ENCODE results near the gene GIMAP6. TPM values are rescaled to one million over a fixed set of nuclear protein-coding genes. Genes with fewer than 3 reads are reported as not detected.
A peak's percentile ranks its signal among the peaks of the same experiment; 100 is the strongest.
"Not testable (repeated sequence)": the region's sequence is repeated elsewhere in the genome, so short reads cannot be mapped to it uniquely, and the experiment has no call there.

The GIMAP6 gene
- total RNA-seq, 2 experiments from 2014 or later: 21.6 to 25.4 TPM

DNA sequence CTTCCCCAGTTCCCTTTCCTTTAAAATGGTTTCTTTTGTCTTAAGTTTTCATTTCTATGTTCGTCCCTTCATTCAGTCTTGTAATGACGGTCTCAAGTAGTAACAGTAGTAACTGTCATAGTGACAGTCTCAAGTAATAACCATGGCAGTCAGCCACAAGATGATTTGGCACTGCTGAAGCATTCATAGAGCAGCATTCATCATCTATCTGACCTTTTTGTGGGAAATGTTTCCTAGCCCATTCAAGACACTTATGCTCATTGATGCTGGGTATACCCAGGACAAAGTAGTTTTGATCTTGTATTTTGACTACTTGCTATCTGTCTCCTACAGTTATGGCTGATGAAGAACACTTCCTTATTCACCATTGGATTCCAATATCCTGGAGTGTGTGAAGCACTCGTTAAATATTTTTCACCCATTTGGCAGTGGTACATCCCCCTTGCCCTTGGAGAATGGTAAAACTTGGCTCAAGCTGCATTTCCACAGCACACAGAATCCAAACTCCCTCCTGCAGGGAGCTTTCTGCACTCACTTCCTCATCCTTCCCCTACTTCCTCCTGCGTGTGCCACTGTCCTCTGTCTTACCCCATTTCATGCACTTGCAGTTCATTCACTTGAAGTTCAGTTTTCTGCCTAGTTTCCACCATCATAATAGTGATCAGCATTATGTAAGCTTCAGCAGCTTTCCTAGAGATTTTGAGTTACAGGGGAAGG, 46.0 kb downstream of the GIMAP6 start:
- intact Hi-C loops (cut with DNase I, micrococcal nuclease): no loop called here
- Mint-ChIP-seq H3K9me3 (ENCODE audit: low read depth) (peaks cover 53% of the 10 kb centered on the region), H3K27ac (peak overlapping the region; percentile 68), H3K36me3 (ENCODE audit: low read depth) (peaks cover 22% of the 10 kb centered on the region), H3K4me1 (peaks cover 39% of the 10 kb centered on the region), H3K4me3 (no peak overlapping the region), H3K27me3 (no peaks in the 10 kb centered on the region)
- CTCF ChIA-PET: interaction anchor here (1.2 to 1.4 kb wide), 3 partner anchors 16 to 46 kb away, joined by 3 to 4 read pairs (median 3); no protein-coding TSS in a partner anchor
- ATAC-seq (peak; percentile 76), DNase-seq (peak; percentile 37)
- POLR2A ChIA-PET: no interaction called here

DNA sequence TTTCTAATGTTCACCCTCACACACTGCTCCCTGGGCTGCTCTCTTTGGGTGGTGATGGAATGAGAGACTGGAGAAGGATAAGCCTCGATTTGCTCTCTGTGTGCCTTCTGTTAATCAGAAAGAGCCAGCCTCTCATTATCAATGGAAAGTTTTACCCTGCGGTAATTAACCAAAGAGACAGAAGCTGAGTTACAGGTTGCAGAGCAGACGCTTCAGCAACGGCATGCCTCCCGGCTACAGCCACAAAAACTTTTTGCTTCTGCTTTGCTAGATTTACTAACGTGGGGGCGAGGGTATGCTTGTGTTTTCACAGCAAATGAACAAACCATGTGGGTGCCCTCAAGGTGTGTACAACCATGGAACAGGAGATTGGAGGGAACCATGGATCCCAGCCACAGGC, 47.0 kb downstream of the GIMAP6 start:
- intact Hi-C loops (cut with DNase I, micrococcal nuclease): no loop called here
- peaks cover 28% of the 10 kb centered on the region for H3K36me3 Mint-ChIP-seq (ENCODE audit: low read depth)
- H3K27ac Mint-ChIP-seq: peak overlapping the region; percentile 68
- ChIA-PET CTCF (interaction anchor here (1.6 kb wide), 1 partner anchor 12 kb away, joined by 3 read pairs; no protein-coding TSS in a partner anchor), POLR2A (no interaction called here)
- DNase-seq (no peak), ATAC-seq (no peak)
- no peaks in the 10 kb centered on the region for H3K27me3 Mint-ChIP-seq
- H3K4me3 Mint-ChIP-seq: peak overlapping the region; percentile 12
- H3K9me3 Mint-ChIP-seq (ENCODE audit: low read depth): peaks cover 46% of the 10 kb centered on the region
- peaks cover 42% of the 10 kb centered on the region for H3K4me1 Mint-ChIP-seq

DNA sequence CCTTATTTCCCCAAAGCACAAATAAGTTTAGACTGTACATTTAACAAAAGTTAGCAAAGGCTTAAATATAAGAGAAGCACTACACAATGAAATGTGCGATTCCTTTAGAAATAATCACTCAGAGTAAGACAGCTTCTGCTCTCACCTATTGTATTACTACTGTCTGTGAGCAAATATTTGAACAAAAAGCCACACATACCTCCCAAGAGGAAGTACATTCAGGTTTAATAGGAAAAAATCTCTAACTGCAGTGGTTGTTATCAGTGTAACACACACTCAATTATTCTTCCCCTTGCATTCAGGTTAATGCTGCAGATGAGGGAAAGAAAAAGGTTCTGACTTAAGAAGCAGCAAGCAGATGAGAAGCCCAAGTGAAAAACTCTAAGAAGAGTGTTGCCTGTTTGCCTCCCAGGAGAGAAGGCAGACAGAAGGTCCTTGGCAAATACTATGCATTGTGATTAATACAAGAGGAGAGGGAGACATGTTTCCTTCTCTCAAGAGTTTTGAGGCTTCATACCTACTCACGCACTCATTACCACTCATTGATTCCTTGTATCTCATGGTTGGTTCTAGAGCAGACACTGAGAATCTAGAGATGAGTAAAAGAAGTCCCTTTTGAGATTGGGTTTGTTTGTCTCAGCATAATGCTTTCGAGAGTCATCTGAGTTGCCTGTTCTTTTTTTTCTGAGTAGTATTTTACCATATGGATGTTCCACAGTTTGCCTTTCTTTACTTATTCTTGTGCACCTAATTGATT, 51.4 kb downstream of the GIMAP6 start:
- Mint-ChIP-seq H3K27me3 (no peaks in the 10 kb centered on the region), H3K36me3 (ENCODE audit: low read depth) (peaks cover 52% of the 10 kb centered on the region), H3K9me3 (ENCODE audit: low read depth) (peaks cover 54% of the 10 kb centered on the region), H3K4me1 (peaks cover 38% of the 10 kb centered on the region), H3K27ac (peak overlapping the region; percentile 61), H3K4me3 (no peak overlapping the region)
- ChIA-PET POLR2A (no interaction called here), CTCF (interaction anchor here (2.1 kb wide), 1 partner anchor 11 kb away, joined by 6 read pairs; no protein-coding TSS in a partner anchor)
- ATAC-seq (peak; percentile 87), DNase-seq (no peak)
- intact Hi-C loops (cut with DNase I, micrococcal nuclease): no loop called here

DNA sequence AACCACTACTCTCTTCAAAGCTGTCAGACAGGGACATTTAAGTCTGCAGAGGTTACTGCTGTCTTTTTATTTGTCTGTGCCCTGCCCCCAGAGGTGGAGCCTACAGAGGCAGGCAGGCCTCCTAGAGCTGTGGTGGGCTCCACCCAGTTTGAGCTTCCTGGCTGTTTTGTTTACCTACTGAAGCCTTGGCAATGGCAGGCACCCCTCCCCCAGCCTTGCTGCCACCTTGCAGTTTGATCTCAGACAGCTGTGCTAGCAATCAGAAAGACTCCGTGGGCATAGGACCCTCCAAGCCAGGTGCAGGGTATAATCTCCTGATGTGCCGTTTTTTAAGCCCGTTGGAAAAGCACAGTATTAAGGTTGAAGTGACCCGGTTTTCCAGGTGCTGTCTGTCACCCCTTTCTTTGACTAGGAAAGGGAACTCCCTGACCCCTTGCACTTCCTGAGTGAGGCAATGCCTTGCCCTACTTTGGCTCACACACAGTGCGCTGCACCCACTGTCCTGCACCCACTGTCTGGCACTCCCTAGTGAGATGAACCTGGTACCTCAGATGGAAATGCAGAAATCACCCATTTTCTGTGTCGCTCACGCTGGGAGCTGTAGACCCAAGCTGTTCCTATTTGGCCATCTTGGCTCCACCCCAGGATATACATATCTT, 52.1 kb downstream of the GIMAP6 start:
- CTCF ChIA-PET: interaction anchor here (1.1 kb wide), 1 partner anchor 18 kb away, joined by 3 read pairs; no protein-coding TSS in a partner anchor
- DNase-seq; POLR2A ChIA-PET; H3K27me3 Mint-ChIP-seq; intact Hi-C loops (cut with DNase I, micrococcal nuclease); ATAC-seq; H3K4me3 Mint-ChIP-seq: not testable (repeated sequence)
- peaks cover 33% of the 10 kb centered on the region for H3K4me1 Mint-ChIP-seq
- H3K27ac Mint-ChIP-seq: peak overlapping the region; percentile 61
- H3K9me3 Mint-ChIP-seq (ENCODE audit: low read depth): peaks cover 54% of the 10 kb centered on the region
- H3K36me3 Mint-ChIP-seq (ENCODE audit: low read depth): peaks cover 57% of the 10 kb centered on the region

Other genes starting within 250 kb of the GIMAP6 start
- gene GIMAP8, start 181.8 kb downstream of the GIMAP6 start, total RNA-seq: 1 to 10 TPM; 7.7 to 9.6 TPM
- gene GIMAP7, start 117.5 kb downstream of the GIMAP6 start, total RNA-seq: 10 to 100 TPM; 34.5 to 36.9 TPM
- 100 to 1,000 TPM; 109 to 135 TPM for gene GIMAP4, start 65.0 kb downstream of the GIMAP6 start, total RNA-seq
- 10 to 100 TPM; 30.0 to 40.1 TPM for gene GIMAP2, start 53.3 kb upstream of the GIMAP6 start, total RNA-seq
- gene GIMAP1, start 84.2 kb upstream of the GIMAP6 start, total RNA-seq: 1 to 10 TPM; 3.5 to 5.5 TPM
- gene GIMAP5, start 105.0 kb upstream of the GIMAP6 start, total RNA-seq: 10 to 100 TPM; 47.6 to 53.3 TPM
- not detected for gene TMEM176B, start 168.0 kb upstream of the GIMAP6 start, total RNA-seq
- gene TMEM176A, start 168.4 kb upstream of the GIMAP6 start, total RNA-seq: not detected
- not detected for gene AOC1, start 220.1 kb upstream of the GIMAP6 start, total RNA-seq